NCI-H345 treated with DMSO at 0.1 percent for 48 hours (cell line): ENCODE data around the gene CCDC60.

Experiments
- DNase-seq: peaks from one replicate; lab custom pipeline; 2025; ENCODE audit not compliant: unreplicated experiment; lab: John Stamatoyannopoulos, UW

The CCDC60 gene

GRCh38 chr12:119383206-119383605, 48.7 kb downstream of the CCDC60 start:
- DNase-seq, result no peak

- no peak for DNase-seq
These were observed 49.8 kb downstream of the CCDC60 start for GRCh38 chr12:119384340-119384739.

- peak; percentile 76 for DNase-seq
These were observed 51.1 kb downstream of the CCDC60 start for GRCh38 chr12:119385659-119386058.

GRCh38 chr12:119389687-119390086, 55.2 kb downstream of the CCDC60 start:
- no peak for DNase-seq

GRCh38 chr12:119391673-119392072, 57.1 kb downstream of the CCDC60 start:
- no peak for DNase-seq

GRCh38 chr12:119393677-119394076, 59.1 kb downstream of the CCDC60 start:
- no peak for DNase-seq

- no peak for DNase-seq
These were observed 63.0 kb downstream of the CCDC60 start for GRCh38 chr12:119397540-119397939.

GRCh38 chr12:119398190-119398589, 63.7 kb downstream of the CCDC60 start:
- no peak for DNase-seq

GRCh38 chr12:119399301-119399700, 64.8 kb downstream of the CCDC60 start:
- DNase-seq, result no peak

- peak; percentile 28 for DNase-seq
These were observed 71.8 kb downstream of the CCDC60 start for GRCh38 chr12:119406308-119406707.

GRCh38 chr12:119406811-119407210, 72.3 kb downstream of the CCDC60 start:
- DNase-seq, result no peak

- no peak for DNase-seq
These were observed 74.5 kb downstream of the CCDC60 start for GRCh38 chr12:119409043-119409442.

- DNase-seq, result no peak
These were observed 75.9 kb downstream of the CCDC60 start for GRCh38 chr12:119410396-119410795.

- DNase-seq, result no peak
These were observed 77.8 kb downstream of the CCDC60 start for GRCh38 chr12:119412306-119412705.

GRCh38 chr12:119412811-119413794, 78.6 kb downstream of the CCDC60 start:
- DNase-seq, result peak; percentile 66

GRCh38 chr12:119415714-119416113, 81.2 kb downstream of the CCDC60 start:
- DNase-seq, result no peak

GRCh38 chr12:119417440-119417839, 82.9 kb downstream of the CCDC60 start:
- no peak for DNase-seq

GRCh38 chr12:119419381-119419780, 84.9 kb downstream of the CCDC60 start:
- DNase-seq, result no peak

GRCh38 chr12:119423285-119423684, 88.8 kb downstream of the CCDC60 start:
- no peak for DNase-seq

GRCh38 chr12:119425623-119426022, 91.1 kb downstream of the CCDC60 start:
- no peak for DNase-seq

- DNase-seq, result no peak
These were observed 96.6 kb downstream of the CCDC60 start for GRCh38 chr12:119431151-119431550.

GRCh38 chr12:119432949-119433348, 98.4 kb downstream of the CCDC60 start:
- no peak for DNase-seq
